Measurements from ENCODE around the gene MINPP1.

- TF ChIP-seq CTCF (IDR thresholded peaks at IDR 0.05) (no peak), POLR2A (IDR thresholded peaks at IDR 0.05) (no peak)
These were observed 4.0 kb upstream of the MINPP1 start for GRCh38 chr10:87500646-87501048.

All from heart left ventricle (tissue), 13 donors.